Right ventricle myocardium inferior (tissue), 1 donor: ENCODE results near the gene DNAAF1. TPM values are rescaled to one million over a fixed set of nuclear protein-coding genes. Genes with fewer than 3 reads are reported as not detected.

Experiments used
- ATAC-seq: fragments of 200-7000 bp; cut with Tn5 transposase; one replicate; pipeline ENCODE4 v1.9.1; 2020; ENCODE audit warnings: mild to moderate bottlenecking, moderate library complexity
- DNase-seq: peaks from one replicate; pipeline ENCODE4 v3.0.0; 2021; ENCODE audit errors: missing footprints
- intact Hi-C: fragments of 100-400 bp; cut with DNase I; formaldehyde crosslinking; loops from one replicate; pipeline ENCODE4 v1.11.0; 2022
- total RNA-seq: library from RNA; stranded (reverse); fragmentation: NEBNext Ultra II Directional; extraction: Animal tissue kit (Norgen Biotek cat#: 25700); gene quantifications from one replicate; pipeline ENCODE4 v1.2.1, GENCODE V29; 2021
- donor health status: DM: no; HTN: yes; CAD: no; lungs with severe emphysema.

The DNAAF1 gene
- total RNA-seq, 1 donor from 2014 or later, result not detected

GRCh38 chr16:84178892-84179611 lies 33.9 kb downstream of the DNAAF1 start:
- ATAC-seq, result no peak
- DNase-seq, result peak; percentile 62
- intact Hi-C loops, result loop anchor here (5.0 kb wide), 1 partner anchor 212 kb away; the partner anchor contains the start of gene NECAB2

- no peak for ATAC-seq
These were observed 34.7 kb downstream of the DNAAF1 start for GRCh38 chr16:84179612-84180320.

GRCh38 chr16:84180519-84181140 lies 35.5 kb downstream of the DNAAF1 start:
- DNase-seq, result peak; percentile 72
- ATAC-seq, result no peak
- intact Hi-C loops, result no loop called here

More at GRCh38 chr16:84179612-84180320, 34.7 kb downstream of the DNAAF1 start:
- peak; percentile 48 for DNase-seq
- intact Hi-C loops, result loop anchor here (5.0 kb wide), 1 partner anchor 212 kb away; the partner anchor contains the start of gene NECAB2

GRCh38 chr16:84181144-84181915 lies 36.2 kb downstream of the DNAAF1 start:
- intact Hi-C loops, result no loop called here
- DNase-seq (peak; percentile 58), ATAC-seq (no peak)

- peak; percentile 47 for DNase-seq
- ATAC-seq, result no peak
- intact Hi-C loops, result no loop called here
These were observed 37.0 kb downstream of the DNAAF1 start for GRCh38 chr16:84182104-84182503.

GRCh38 chr16:84182680-84183571 lies 37.8 kb downstream of the DNAAF1 start:
- intact Hi-C loops, result no loop called here
- DNase-seq (peak; percentile 47), ATAC-seq (no peak)

GRCh38 chr16:84183572-84183875 lies 38.4 kb downstream of the DNAAF1 start:
- intact Hi-C loops, result no loop called here
- DNase-seq (peak; percentile 8), ATAC-seq (no peak)

- ATAC-seq, result no peak
- DNase-seq, result peak; percentile 57
- intact Hi-C loops, result no loop called here
These were observed 38.9 kb downstream of the DNAAF1 start for GRCh38 chr16:84183911-84184591.

GRCh38 chr16:84184775-84185174 lies 39.7 kb downstream of the DNAAF1 start:
- ATAC-seq, result no peak

GRCh38 chr16:84186685-84187437 lies 41.8 kb downstream of the DNAAF1 start, which contains the start of gene TAF1C:
TSS of gene TAF1C (minus strand) at chr16:84187057. CDS start at chr16:84184988, 2,069 bp downstream.
- ATAC-seq (peak; percentile 96), DNase-seq (peak; percentile 96)
- intact Hi-C loops, result loop anchor here (2.0 to 5.0 kb wide), 4 partner anchors 70 to 298 kb away; partner anchors contain the start of gene MBTPS1

More at GRCh38 chr16:84184775-84185174, 39.7 kb downstream of the DNAAF1 start:
- intact Hi-C loops, result loop anchor here (5.0 kb wide), 1 partner anchor 227 kb away; no protein-coding TSS in a partner anchor
- DNase-seq, result peak; percentile 62

- ATAC-seq, result no peak
- intact Hi-C loops, result no loop called here
- no peak for DNase-seq
These were observed 45.8 kb downstream of the DNAAF1 start, which contains the start of gene ADAD2 for GRCh38 chr16:84190731-84191388. TSS of gene ADAD2 (plus strand) at chr16:84191157. CDS start at chr16:84191231, 74 bp downstream.

- intact Hi-C loops, result no loop called here
- no peak for ATAC-seq
- DNase-seq, result peak; percentile 57
These were observed 46.4 kb downstream of the DNAAF1 start for GRCh38 chr16:84191466-84191865.

GRCh38 chr16:84193480-84193879 lies 48.4 kb downstream of the DNAAF1 start:
- DNase-seq (no peak), ATAC-seq (no peak)
- intact Hi-C loops, result no loop called here

GRCh38 chr16:84194018-84194417 lies 48.9 kb downstream of the DNAAF1 start:
- intact Hi-C loops, result no loop called here
- no peak for ATAC-seq
- no peak for DNase-seq

- intact Hi-C loops, result no loop called here
- no peak for ATAC-seq
- no peak for DNase-seq
These were observed 49.5 kb downstream of the DNAAF1 start for GRCh38 chr16:84194470-84195200.
